Tongue (tissue), 2 donors: ENCODE data around the gene LGALS16. TPM values are rescaled to one million over a fixed set of nuclear protein-coding genes. Genes with fewer than 3 reads are reported as not detected.
A peak's percentile ranks its signal among the peaks of the same experiment; 100 is the strongest.
"Not testable (repeated sequence)": the region's sequence is repeated elsewhere in the genome, so short reads cannot be mapped to it uniquely, and the experiment has no call there.

Source experiments
- DNase-seq: peaks from one replicate; pipeline ENCODE4 v3.0.0-alpha.2; 2015
- total RNA-seq: library from RNA; depleted of rRNA; stranded (reverse); fragments of >200 nt; gene quantifications from one replicate; pipeline ENCODE4 v1.2.3, GENCODE V29; 2014

LGALS16 gene
- not detected for total RNA-seq

GRCh38 chr19:39655613-39656012 lies at the start of gene LGALS16:
TSS of gene LGALS16 (plus strand) at chr19:39655913. CDS start at chr19:39655962, 49 bp downstream.
- no peak for DNase-seq

GRCh38 chr19:39607021-39607420 lies 48.7 kb upstream of the LGALS16 start:
- DNase-seq = no peak

- DNase-seq = no peak
Observed at GRCh38 chr19:39607561-39607960, 48.2 kb upstream of the LGALS16 start.

GRCh38 chr19:39613597-39613996 lies 42.1 kb upstream of the LGALS16 start:
- DNase-seq = no peak

- DNase-seq = no peak
Observed at GRCh38 chr19:39617745-39618144, 38.0 kb upstream of the LGALS16 start.

GRCh38 chr19:39623946-39624345 lies 31.8 kb upstream of the LGALS16 start:
- DNase-seq = no peak

GRCh38 chr19:39627631-39628030 lies 28.1 kb upstream of the LGALS16 start:
- not testable (repeated sequence) for DNase-seq

- DNase-seq = no peak
Observed at GRCh38 chr19:39631178-39631577, 24.5 kb upstream of the LGALS16 start.

- DNase-seq = no peak
Observed at GRCh38 chr19:39631626-39632025, 24.1 kb upstream of the LGALS16 start.

- no peak for DNase-seq
Observed at GRCh38 chr19:39637891-39638290, 17.8 kb upstream of the LGALS16 start.

GRCh38 chr19:39641773-39642172 lies 13.9 kb upstream of the LGALS16 start:
- DNase-seq = no peak

- DNase-seq = no peak
Observed at GRCh38 chr19:39643591-39643990, 12.1 kb upstream of the LGALS16 start.

- peak; percentile 35 for DNase-seq
Observed at GRCh38 chr19:39645800-39646411, 9.8 kb upstream of the LGALS16 start.

- no peak for DNase-seq
Observed at GRCh38 chr19:39647918-39648317, 7.8 kb upstream of the LGALS16 start.

GRCh38 chr19:39659791-39660190 lies 4.1 kb downstream of the LGALS16 start:
- no peak for DNase-seq

GRCh38 chr19:39660661-39661060 lies 4.9 kb downstream of the LGALS16 start:
- no peak for DNase-seq

- DNase-seq = no peak
Observed at GRCh38 chr19:39661565-39661964, 5.9 kb downstream of the LGALS16 start.

GRCh38 chr19:39669860-39670259 lies 14.1 kb downstream of the LGALS16 start:
- DNase-seq = not testable (repeated sequence)

- no peak for DNase-seq
Observed at GRCh38 chr19:39670998-39671397, 15.3 kb downstream of the LGALS16 start.

GRCh38 chr19:39671739-39672363 lies 16.1 kb downstream of the LGALS16 start:
- DNase-seq = peak; percentile 54

GRCh38 chr19:39672473-39672872 lies 16.8 kb downstream of the LGALS16 start:
- no peak for DNase-seq

- not testable (repeated sequence) for DNase-seq
Observed at GRCh38 chr19:39673862-39674261, 18.1 kb downstream of the LGALS16 start.

GRCh38 chr19:39676004-39676403 lies 20.3 kb downstream of the LGALS16 start:
- DNase-seq = no peak
